Cardiac fibroblast (primary cell): ENCODE data around the gene ELAPOR2.
A peak's percentile ranks its signal among the peaks of the same experiment; 100 is the strongest.
"Not testable (repeated sequence)": the region's sequence is repeated elsewhere in the genome, so short reads cannot be mapped to it uniquely, and the experiment has no call there.

Experiments
- DNase-seq, 2 donors: peaks; one replicate each; pipeline versions ENCODE4 v3.0.0 to v3.0.0-alpha.2; 2010; ENCODE audit warnings: low read depth in 2 of 2
- H3K4me3 ChIP-seq, 2 donors: replicated peaks in 1 of 2; 1 replicate in 1 of 2; 2 replicates in 1 of 2; pipeline ENCODE4 v1.5.1; 2011; ENCODE audit warnings: low read depth in 2 of 2, low read length in 2 of 2, mild to moderate bottlenecking in 2 of 2, moderate library complexity in 1 of 2
- TF ChIP-seq, protein P1 (sequence below): IDR thresholded peaks from one replicate; pipeline ENCODE4 v1.5.1; 2011; ENCODE audit warnings: low read depth, mild to moderate bottlenecking, low read length, inconsistent platforms

Gene ELAPOR2

DNA sequence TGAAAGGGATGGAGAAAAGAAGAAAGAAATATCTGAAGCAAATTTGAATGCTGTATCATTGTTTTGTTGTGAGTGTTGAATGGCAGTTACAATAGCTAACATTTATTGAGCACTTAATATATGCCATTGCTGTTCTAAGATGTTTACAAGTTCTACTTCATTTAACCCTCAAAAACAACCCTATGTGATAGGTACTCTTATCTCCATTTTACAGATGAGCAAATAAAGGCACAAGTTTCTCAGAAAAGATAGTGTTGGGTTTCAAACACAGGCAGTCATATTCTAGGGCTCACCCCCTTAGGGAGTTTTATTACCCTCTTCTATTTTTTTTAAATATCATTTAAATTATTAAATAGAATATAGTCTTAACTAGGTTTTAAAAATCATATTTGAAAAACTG is 8.3 kb upstream of the ELAPOR2 start:
- DNase-seq = no peak
- TF ChIP-seq, protein P1, sequence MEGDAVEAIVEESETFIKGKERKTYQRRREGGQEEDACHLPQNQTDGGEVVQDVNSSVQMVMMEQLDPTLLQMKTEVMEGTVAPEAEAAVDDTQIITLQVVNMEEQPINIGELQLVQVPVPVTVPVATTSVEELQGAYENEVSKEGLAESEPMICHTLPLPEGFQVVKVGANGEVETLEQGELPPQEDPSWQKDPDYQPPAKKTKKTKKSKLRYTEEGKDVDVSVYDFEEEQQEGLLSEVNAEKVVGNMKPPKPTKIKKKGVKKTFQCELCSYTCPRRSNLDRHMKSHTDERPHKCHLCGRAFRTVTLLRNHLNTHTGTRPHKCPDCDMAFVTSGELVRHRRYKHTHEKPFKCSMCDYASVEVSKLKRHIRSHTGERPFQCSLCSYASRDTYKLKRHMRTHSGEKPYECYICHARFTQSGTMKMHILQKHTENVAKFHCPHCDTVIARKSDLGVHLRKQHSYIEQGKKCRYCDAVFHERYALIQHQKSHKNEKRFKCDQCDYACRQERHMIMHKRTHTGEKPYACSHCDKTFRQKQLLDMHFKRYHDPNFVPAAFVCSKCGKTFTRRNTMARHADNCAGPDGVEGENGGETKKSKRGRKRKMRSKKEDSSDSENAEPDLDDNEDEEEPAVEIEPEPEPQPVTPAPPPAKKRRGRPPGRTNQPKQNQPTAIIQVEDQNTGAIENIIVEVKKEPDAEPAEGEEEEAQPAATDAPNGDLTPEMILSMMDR = no peak
- no peak overlapping the region for H3K4me3 ChIP-seq

DNA sequence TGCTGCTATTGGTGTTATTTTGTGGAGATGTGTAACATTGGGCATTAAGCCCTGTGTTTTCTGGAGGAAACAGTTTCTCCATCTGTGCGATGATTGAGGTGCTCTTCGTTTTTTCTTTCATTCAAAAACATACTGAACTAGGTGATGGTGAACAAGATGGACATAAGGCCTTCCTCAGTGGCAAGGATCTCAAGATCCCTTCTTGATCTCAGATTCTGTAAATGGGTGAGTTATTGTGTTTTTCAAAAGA is 759 bp upstream of the ELAPOR2 start:
- TF ChIP-seq, protein P1 = no peak
- H3K4me3 ChIP-seq = no peak overlapping the region
- DNase-seq = no peak

DNA sequence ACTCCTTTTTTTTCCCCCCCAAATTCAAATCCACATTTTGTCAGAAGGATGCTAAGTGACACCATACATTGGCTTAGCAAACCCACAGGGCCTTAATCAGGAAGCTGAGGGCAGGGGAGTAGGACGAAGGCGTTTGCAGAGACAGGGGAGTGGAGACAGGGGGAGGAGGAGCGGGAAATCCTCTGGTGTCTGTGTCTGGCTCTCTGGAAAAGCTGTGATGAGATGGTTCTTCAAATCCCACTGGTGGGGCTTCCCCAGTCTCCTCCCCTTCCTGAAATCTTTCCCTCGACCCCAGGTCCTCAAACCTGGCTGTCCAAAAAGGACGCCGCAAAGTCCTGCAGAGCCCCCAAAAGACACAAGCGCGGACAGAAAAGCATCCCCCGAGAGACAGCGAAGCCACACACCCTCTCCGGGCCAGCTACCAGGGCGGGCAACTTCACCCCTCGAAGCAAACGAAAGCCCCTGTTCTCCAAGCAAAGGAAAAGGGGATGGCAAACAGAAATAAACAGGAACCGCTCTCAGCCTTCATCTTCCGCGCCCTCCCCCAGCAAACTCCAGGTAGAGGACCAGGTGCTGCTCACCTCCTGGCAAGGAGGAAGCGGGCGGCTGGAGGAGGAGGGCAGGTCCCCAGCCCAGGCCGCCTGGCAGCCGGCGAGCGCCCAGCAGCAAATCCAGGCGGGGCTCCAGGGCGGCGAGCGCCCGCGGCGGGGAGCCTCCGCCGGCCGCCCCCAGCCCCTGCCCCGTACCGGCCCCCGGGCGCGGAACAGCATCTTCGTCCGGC is 520 bp downstream of the ELAPOR2 start:
- TF ChIP-seq, protein P1 = no peak
- DNase-seq = peak in 1 of 2 donors; percentile 6
- H3K4me3 ChIP-seq = peak overlapping the region; percentile 57 to 58

DNA sequence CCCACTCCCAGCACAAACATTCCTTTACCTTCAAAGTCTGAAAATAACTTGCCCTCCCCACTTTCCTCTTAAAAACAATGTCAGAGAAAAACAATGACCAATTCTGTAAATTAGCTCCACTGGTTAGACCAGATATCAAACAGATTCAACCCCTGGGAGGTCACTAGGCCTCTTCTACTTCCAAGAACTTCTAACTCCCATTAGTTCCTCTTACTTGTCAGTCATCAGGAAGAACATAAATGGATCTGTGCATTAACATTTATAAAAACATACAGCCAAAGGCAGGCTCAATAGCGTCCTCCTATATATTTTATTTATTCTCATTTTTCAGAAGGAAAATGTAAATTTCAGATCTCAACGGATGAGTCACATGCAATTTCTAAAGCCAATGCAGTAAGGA is 2.2 kb downstream of the ELAPOR2 start:
- TF ChIP-seq, protein P1 = no peak
- no peak overlapping the region for H3K4me3 ChIP-seq
- DNase-seq = no peak

DNA sequence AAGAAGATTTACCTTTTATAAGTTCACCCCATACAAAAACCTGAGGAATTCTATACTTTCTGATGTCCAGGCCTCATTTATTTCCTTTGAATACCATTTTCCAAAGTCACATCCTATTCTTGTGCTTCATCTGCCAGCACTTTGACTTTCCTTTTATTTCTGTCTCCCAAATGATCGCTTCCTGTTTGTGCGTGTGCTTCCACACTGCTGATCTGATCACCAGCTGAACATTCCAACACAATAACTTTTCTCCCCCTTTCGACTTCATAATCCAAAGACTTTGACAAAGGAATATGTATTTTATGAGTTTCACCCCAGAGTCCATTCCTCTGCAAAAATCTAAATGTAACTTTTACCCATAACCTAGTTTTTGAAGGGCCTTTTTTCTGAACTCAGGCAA is 3.1 kb downstream of the ELAPOR2 start:
- H3K4me3 ChIP-seq = no peak overlapping the region
- TF ChIP-seq, protein P1 = no peak
- DNase-seq = peak; percentile 1 to 27

DNA sequence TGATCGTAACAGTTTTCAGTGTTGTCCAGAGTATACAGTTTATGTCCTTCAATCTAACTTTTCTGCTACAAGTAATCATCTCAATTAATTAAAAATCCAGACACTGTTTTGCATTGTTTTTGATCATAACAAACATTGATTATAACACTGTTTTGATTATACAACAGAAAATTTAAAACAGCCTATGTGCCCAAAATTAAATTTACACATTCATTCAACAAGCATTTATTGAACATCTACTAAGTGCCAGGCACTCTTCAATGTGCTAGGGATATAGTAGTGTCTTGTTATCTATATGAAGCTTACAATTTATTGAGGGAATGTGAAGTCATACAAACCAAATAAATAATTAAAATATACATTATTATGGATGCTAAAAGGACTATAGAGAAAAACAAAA is 10.6 kb downstream of the ELAPOR2 start:
- no peak overlapping the region for H3K4me3 ChIP-seq
- TF ChIP-seq, protein P1 = no peak
- no peak for DNase-seq

DNA sequence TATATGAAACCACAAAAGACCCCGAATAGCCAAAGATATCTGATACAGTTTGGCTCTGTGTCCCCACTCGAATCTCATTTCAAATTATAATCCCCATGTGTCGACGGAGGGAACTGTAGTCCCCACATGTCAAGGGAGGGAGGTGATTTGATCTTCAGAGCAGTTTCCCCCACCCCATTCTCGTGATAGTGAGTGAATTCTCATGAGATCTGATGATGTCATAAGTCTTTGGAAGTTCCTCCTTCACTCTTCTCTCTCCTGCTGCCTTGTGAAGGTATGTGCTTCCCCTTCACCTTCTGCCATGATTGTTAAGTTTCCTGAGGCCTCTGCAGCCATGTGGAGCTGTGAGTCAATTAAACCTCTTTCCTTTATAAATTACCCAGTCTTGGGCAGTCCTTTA is 13.0 kb downstream of the ELAPOR2 start:
- TF ChIP-seq, protein P1 = no peak
- no peak overlapping the region for H3K4me3 ChIP-seq
- no peak for DNase-seq

DNA sequence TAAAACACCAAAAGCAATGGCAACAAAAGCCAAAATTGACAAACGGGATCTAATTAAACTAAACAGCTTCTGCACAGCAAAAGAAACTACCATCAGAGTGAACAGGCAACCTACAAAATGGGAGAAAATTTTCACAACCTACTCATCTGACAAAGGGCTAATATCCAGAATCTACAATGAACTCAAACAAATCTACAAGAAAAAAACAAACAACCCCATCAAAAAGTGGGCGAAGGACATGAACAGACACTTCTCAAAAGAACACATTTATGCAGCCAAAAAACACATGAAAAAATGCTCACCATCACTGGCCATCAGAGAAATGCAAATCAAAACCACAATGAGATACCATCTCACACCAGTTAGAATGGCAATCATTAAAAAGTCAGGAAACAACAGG is 14.7 kb downstream of the ELAPOR2 start:
- not testable (repeated sequence) for DNase-seq, H3K4me3 ChIP-seq

DNA sequence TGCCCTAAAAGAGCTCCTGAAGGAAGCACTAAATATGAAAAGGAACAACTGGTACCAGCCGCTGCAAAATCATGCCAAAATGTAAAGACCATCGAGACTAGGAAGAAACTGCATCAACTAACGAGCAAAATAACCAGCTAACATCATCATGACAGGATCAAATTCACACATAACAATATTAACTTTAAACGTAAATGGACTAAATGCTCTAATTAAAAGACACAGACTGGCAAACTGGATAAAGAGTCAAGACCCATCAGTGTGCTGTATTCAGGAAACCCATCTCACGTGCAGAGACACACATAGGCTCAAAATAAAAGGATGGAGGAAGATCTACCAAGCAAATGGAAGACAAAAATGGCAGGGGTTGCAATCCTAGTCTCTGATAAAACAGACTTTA is 17.9 kb downstream of the ELAPOR2 start:
- DNase-seq, H3K4me3 ChIP-seq: not testable (repeated sequence)

DNA sequence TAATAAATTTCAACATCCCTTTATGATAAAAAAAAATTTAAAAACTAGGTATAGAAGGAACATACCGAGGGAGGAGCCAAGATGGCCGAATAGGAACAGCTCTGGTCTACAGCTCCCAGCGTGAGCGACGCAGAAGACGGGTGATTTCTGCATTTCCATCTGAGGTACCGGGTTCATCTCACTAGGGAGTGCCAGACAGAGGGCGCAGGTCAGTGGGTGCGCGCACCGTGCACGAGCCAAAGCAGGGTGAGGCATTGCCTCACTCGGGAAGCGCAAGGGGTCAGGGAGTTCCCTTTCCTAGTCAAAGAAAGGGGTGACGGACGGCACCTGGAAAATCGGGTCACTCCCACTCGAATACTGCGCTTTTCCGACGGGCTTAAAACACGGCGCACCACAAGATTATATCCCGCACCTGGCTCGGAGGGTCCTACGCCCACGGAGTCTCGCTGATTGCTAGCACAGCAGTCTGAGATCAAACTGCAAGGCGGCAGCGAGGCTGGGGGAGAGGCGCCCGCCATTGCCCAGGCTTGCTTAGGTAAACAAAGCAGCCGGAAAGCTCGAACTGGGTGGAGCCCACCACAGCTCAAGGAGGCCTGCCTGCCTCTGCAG is 19.7 kb downstream of the ELAPOR2 start:
- peak overlapping the region; percentile 17 to 35 for H3K4me3 ChIP-seq
- not testable (repeated sequence) for DNase-seq
